ENCODE results near the gene TMEM215. TPM values are rescaled to one million over a fixed set of nuclear protein-coding genes. Genes with fewer than 3 reads are reported as not detected.
"Not testable (repeated sequence)": the region's sequence is repeated elsewhere in the genome, so short reads cannot be mapped to it uniquely, and the experiment has no call there.

Gene TMEM215
- not detected in 2 replicates for total RNA-seq (2014; rRNA removed; shearing (Covaris generic))

- DNase-seq (ENCODE audit: low spot score): no peak
These were observed at the start of gene TMEM215 for GRCh38 chr9:32783168-32783891. Gene TMEM215 (plus strand): TSS chr9:32783540. CDS start chr9:32784184, 644 bp downstream.

- DNase-seq (ENCODE audit: low spot score): no peak
These were observed 47.9 kb upstream of the TMEM215 start for GRCh38 chr9:32735476-32735875.

- no peak for DNase-seq (ENCODE audit: low spot score)
These were observed 46.0 kb upstream of the TMEM215 start for GRCh38 chr9:32737378-32737777.

GRCh38 chr9:32738501-32739172, 44.7 kb upstream of the TMEM215 start:
- DNase-seq (ENCODE audit: low spot score): peak; percentile 64

GRCh38 chr9:32741706-32742105, 41.6 kb upstream of the TMEM215 start:
- peak; percentile 68 for DNase-seq (ENCODE audit: low spot score)

GRCh38 chr9:32742296-32742695, 41.0 kb upstream of the TMEM215 start:
- DNase-seq (ENCODE audit: low spot score): peak; percentile 50

GRCh38 chr9:32748013-32748412, 35.3 kb upstream of the TMEM215 start:
- no peak for DNase-seq (ENCODE audit: low spot score)

GRCh38 chr9:32755730-32756129, 27.6 kb upstream of the TMEM215 start:
- no peak for DNase-seq (ENCODE audit: low spot score)

GRCh38 chr9:32764139-32764538, 19.2 kb upstream of the TMEM215 start:
- no peak for DNase-seq (ENCODE audit: low spot score)

GRCh38 chr9:32775283-32775682, 8.1 kb upstream of the TMEM215 start:
- no peak for DNase-seq (ENCODE audit: low spot score)

- no peak for DNase-seq (ENCODE audit: low spot score)
These were observed 7.1 kb upstream of the TMEM215 start for GRCh38 chr9:32776201-32776600.

GRCh38 chr9:32782476-32783167, 718 bp upstream of the TMEM215 start:
- DNase-seq (ENCODE audit: low spot score): no peak

GRCh38 chr9:32787816-32788215, 4.5 kb downstream of the TMEM215 start:
- no peak for DNase-seq (ENCODE audit: low spot score)

GRCh38 chr9:32796015-32796414, 12.7 kb downstream of the TMEM215 start:
- not testable (repeated sequence) for DNase-seq (ENCODE audit: low spot score)

GRCh38 chr9:32801530-32801929, 18.2 kb downstream of the TMEM215 start:
- DNase-seq (ENCODE audit: low spot score): no peak

- no peak for DNase-seq (ENCODE audit: low spot score)
These were observed 23.9 kb downstream of the TMEM215 start for GRCh38 chr9:32807217-32807616.

GRCh38 chr9:32811246-32811645, 27.9 kb downstream of the TMEM215 start:
- no peak for DNase-seq (ENCODE audit: low spot score)

GRCh38 chr9:32820322-32820721, 37.0 kb downstream of the TMEM215 start:
- no peak for DNase-seq (ENCODE audit: low spot score)

- DNase-seq (ENCODE audit: low spot score): no peak
These were observed 39.8 kb downstream of the TMEM215 start for GRCh38 chr9:32823101-32823500.

GRCh38 chr9:32823551-32823950, 40.2 kb downstream of the TMEM215 start:
- DNase-seq (ENCODE audit: low spot score): no peak

GRCh38 chr9:32825203-32825602, 41.9 kb downstream of the TMEM215 start:
- DNase-seq (ENCODE audit: low spot score): no peak

GRCh38 chr9:32828861-32829260, 45.5 kb downstream of the TMEM215 start:
- no peak for DNase-seq (ENCODE audit: low spot score)

- DNase-seq (ENCODE audit: low spot score): no peak
These were observed 49.0 kb downstream of the TMEM215 start for GRCh38 chr9:32832346-32832745.
